ENCODE measurements around the gene PDHX.

- TF ChIP-seq CTCF (IDR thresholded peaks at IDR 0.05): no peak
- no peak for TF ChIP-seq POLR2AphosphoS5 (IDR thresholded peaks at IDR 0.05; ENCODE audit: low read depth, low read length)
- no peak for TF ChIP-seq REST (IDR thresholded peaks at IDR 0.05; ENCODE audit: insufficient read depth in 1 of 2, low read depth in 2 of 2, low read length in 1 of 2)
- TF ChIP-seq TCF7L2 (IDR thresholded peaks at IDR 0.05; ENCODE audit: low read depth, low read length): no peak
- TF ChIP-seq SIN3A (IDR thresholded peaks at IDR 0.05; ENCODE audit: borderline replicate concordance, insufficient read depth, low read depth, low read length): no peak
Measured at GRCh38 chr11:35005141-35005780, 88.8 kb downstream of the PDHX start.

Data from Panc1 (cell line).